HCT116 (cell line): ENCODE measurements around the gene DSTYK. TPM values are rescaled to one million over a fixed set of nuclear protein-coding genes. Genes with fewer than 3 reads are reported as not detected.

ENCODE experiments used
- ATAC-seq: fragments of 200-7000 bp; cut with Tn5 transposase; 2 replicates; pipeline ENCODE4 v1.9.1; 2020; ENCODE audit warnings: mild to moderate bottlenecking, moderate library complexity
- BruUV-seq: library from RNA; stranded (reverse); fragments of 400-500 nt; replicated peaks from 2 replicates; lab custom pipeline; 2021; lab: Mats Ljungman, UMichigan
- CTCF ChIA-PET: fragments of 300-600 bp; sonication (Branson Sonifier 250); formaldehyde crosslinking; loops from one replicate; lab custom pipeline; 2021; ENCODE audit warnings: antibody characterized with exemption; lab: Charles Lee
- POLR2A ChIA-PET: fragments of 300-600, 350-600 bp; sonication (Branson Sonifier 250); formaldehyde crosslinking; loops from one replicate; lab custom pipeline; 2021; ENCODE audit warnings: antibody characterized with exemption; lab: Charles Lee
- RAD21 ChIA-PET, 2 experiments: fragments of 300-600 bp; sonication (Branson Sonifier 250); formaldehyde crosslinking; loops; one replicate each; lab custom pipeline; 2023; ENCODE audit warnings: low total read pairs in 2 of 2; ENCODE audit not compliant: uncharacterized antibody in 2 of 2, unreplicated experiment in 2 of 2, low non-redundant PET in 1 of 2; lab: Charles Lee
- DNase-seq: peaks from one replicate; pipeline ENCODE4 v3.0.0-alpha.2; 2010; ENCODE audit warnings: low read depth, low spot score
- H2AFZ ChIP-seq: fragments of 200-600 bp; shearing (Covaris generic), sonication (generic); 2 replicates; pipeline ENCODE4 v1.6.1; 2017; ENCODE audit warnings: low read depth, mixed run types, mixed read lengths, antibody characterized with exemption, low read length; ENCODE audit not compliant: poor library complexity, severe bottlenecking
- H3K27ac ChIP-seq: 2 replicates; pipeline ENCODE4 v1.5.1; 2012; ENCODE audit warnings: low read depth, low read length
- H3K27me3 ChIP-seq: fragments of 200-600 bp; sonication (generic); 2 replicates; pipeline ENCODE4 v1.6.1; 2016; ENCODE audit warnings: mixed run types, low read length, mixed read lengths; ENCODE audit not compliant: insufficient read depth
- H3K36me3 ChIP-seq, 2 experiments: fragments of 200-500 bp in 1 of 2; fragments of 200-600 bp in 1 of 2; sonication (Bioruptor generic) in 1 of 2; sonication (generic) in 1 of 2; 2 replicates each; pipeline versions ENCODE4 v1.5.1 to v1.6.1; 2014 to 2016; ENCODE audit warnings: low read length in 2 of 2, inconsistent platforms in 1 of 2, mixed read lengths in 1 of 2, mixed run types in 1 of 2; ENCODE audit not compliant: insufficient read depth in 2 of 2, control insufficient read depth in 1 of 2
- H3K4me1 ChIP-seq, 2 experiments: fragments of 200-600 bp in 1 of 2; sonication (generic) in 1 of 2; 2 replicates each; pipeline versions ENCODE4 v1.5.1 to v1.6.1; 2012 to 2017; ENCODE audit warnings: low read length in 2 of 2, inconsistent platforms in 1 of 2, mild to moderate bottlenecking in 1 of 2, mixed read lengths in 1 of 2, mixed run types in 1 of 2, moderate library complexity in 1 of 2; ENCODE audit not compliant: insufficient read depth in 2 of 2, control insufficient read depth in 1 of 2
- H3K4me2 ChIP-seq: fragments of 200-600 bp; sonication (generic); 2 replicates; pipeline ENCODE4 v1.6.1; 2017; ENCODE audit warnings: mixed run types, low read length, mixed read lengths
- H3K4me3 ChIP-seq, 2 experiments: fragments of 200-600 bp in 1 of 2; sonication (generic) in 1 of 2; replicated peaks in 1 of 2; 2 replicates each; pipeline ENCODE4 v1.5.1; 2011 to 2016; ENCODE audit warnings: low read length in 2 of 2, control low read depth in 1 of 2, low read depth in 1 of 2, mild to moderate bottlenecking in 1 of 2, mixed read lengths in 1 of 2, mixed run types in 1 of 2
- H3K79me2 ChIP-seq: fragments of 200-600 bp; sonication (generic); 2 replicates; pipeline ENCODE4 v1.6.1; 2017; ENCODE audit warnings: mild to moderate bottlenecking, mixed run types, low read length, moderate library complexity, mixed read lengths; ENCODE audit not compliant: insufficient read depth
- H3K9ac ChIP-seq: fragments of 200-600 bp; sonication (generic); 2 replicates; pipeline ENCODE4 v1.6.1; 2016; ENCODE audit warnings: low read length, mixed read lengths
- H3K9me2 ChIP-seq: fragments of 200-600 bp; sonication (generic), shearing (Covaris generic); 2 replicates; pipeline ENCODE4 v1.6.1; 2017; ENCODE audit warnings: mixed run types, mild to moderate bottlenecking, moderate library complexity; ENCODE audit not compliant: insufficient read depth
- H3K9me3 ChIP-seq, 2 experiments: fragments of 200-500 bp in 1 of 2; fragments of 200-600 bp in 1 of 2; sonication (Bioruptor generic) in 1 of 2; sonication (generic) in 1 of 2; 2 replicates each; pipeline ENCODE4 v1.6.1; 2014 to 2017; ENCODE audit warnings: low read length in 2 of 2, mixed read lengths in 2 of 2, inconsistent platforms in 1 of 2, low read depth in 1 of 2, mild to moderate bottlenecking in 1 of 2, mixed run types in 1 of 2, moderate library complexity in 1 of 2; ENCODE audit not compliant: control insufficient read depth in 1 of 2, insufficient read depth in 1 of 2
- H4K20me1 ChIP-seq: fragments of 200-600 bp; sonication (generic), shearing (Covaris generic); 2 replicates; pipeline ENCODE4 v1.6.1; 2017; ENCODE audit warnings: mixed run types, mild to moderate bottlenecking, moderate library complexity; ENCODE audit not compliant: insufficient read depth
- ATF3 ChIP-seq: IDR thresholded peaks from 2 replicates; pipeline ENCODE4 v1.6.1; 2012
- CTCF ChIP-seq, 3 experiments: fragments of 200-600 bp in 1 of 3; sonication (generic) in 1 of 3; IDR thresholded peaks in 2 of 3; conservative IDR thresholded peaks in 1 of 3; 2 replicates each; pipeline ENCODE4 v1.5.1; 2012 to 2017; ENCODE audit warnings: low read depth in 2 of 3, low read length in 2 of 3, antibody characterized with exemption in 1 of 3, borderline replicate concordance in 1 of 3, control low read depth in 1 of 3, mild to moderate bottlenecking in 1 of 3, mixed read lengths in 1 of 3, mixed run types in 1 of 3, moderate library complexity in 1 of 3; ENCODE audit not compliant: insufficient read depth in 1 of 3
- EGR1 ChIP-seq: IDR thresholded peaks from 2 replicates; pipeline ENCODE4 v1.6.1; 2012; ENCODE audit warnings: low read depth
- ELF1 ChIP-seq: IDR thresholded peaks from 2 replicates; pipeline ENCODE4 v1.6.1; 2012; ENCODE audit warnings: low read depth, borderline replicate concordance
- MAX ChIP-seq: IDR thresholded peaks from 2 replicates; pipeline ENCODE4 v1.6.1; 2012
- POLR2AphosphoS5 ChIP-seq: IDR thresholded peaks from 2 replicates; pipeline ENCODE4 v1.6.1; 2011; ENCODE audit warnings: mild to moderate bottlenecking, low read depth, low read length, moderate library complexity
- SIN3A ChIP-seq: IDR thresholded peaks from 2 replicates; pipeline ENCODE4 v1.6.1; 2012; ENCODE audit warnings: low read depth
- ZBTB33 ChIP-seq: IDR thresholded peaks from 2 replicates; pipeline ENCODE4 v1.6.1; 2011; ENCODE audit warnings: mild to moderate bottlenecking, low read length, moderate library complexity; ENCODE audit not compliant: insufficient replicate concordance; ENCODE audit errors: extremely low read depth
- ZNF274 ChIP-seq: fragments of 200-500 bp; sonication (Bioruptor generic); IDR thresholded peaks from 2 replicates; pipeline ENCODE4 v1.6.1; 2014; ENCODE audit warnings: mild to moderate bottlenecking, low read depth, low read length, inconsistent platforms
- intact Hi-C: fragments of 100-400 bp; cut with micrococcal nuclease; formaldehyde crosslinking; loops from 2 replicates; pipeline ENCODE4 v1.10.0; 2022
- total RNA-seq: library from RNA; stranded (reverse); gene quantifications from one replicate; pipeline ENCODE4 v1.2.1, GENCODE V29; 2021; ENCODE audit not compliant: unreplicated experiment

DSTYK gene
- total RNA-seq, 1 experiment from 2014 or later = 6.6 TPM

GRCh38 chr1:205109269-205109668 is 102.2 kb downstream of the DSTYK start:
- Histone ChIP-seq H3K27ac (no peak overlapping the region), H2AFZ (no peak overlapping the region), H3K27me3 (no peaks in the 10 kb centered on the region), H3K4me3 (no peak overlapping the region), H3K4me1 (no peaks in the 10 kb centered on the region), H3K9me2 (no peaks in the 10 kb centered on the region), H3K79me2 (peaks cover 49% of the 10 kb centered on the region), H3K4me2 (no peak overlapping the region), H3K9ac (no peak overlapping the region), H4K20me1 (no peaks in the 10 kb centered on the region), H3K36me3 (peaks cover 19 to 28% of the 10 kb centered on the region in 2 experiments; a peak in 3 of 4 replicates)
- no TSS peak for BruUV-seq
- ATAC-seq = no peak
- ChIA-PET POLR2A (interaction anchor here (1.3 kb wide), 1 partner anchor 9 kb away, joined by 3 read pairs; no protein-coding TSS in a partner anchor), CTCF (interaction anchor here (1.1 to 1.4 kb wide), 2 partner anchors 13 to 14 kb away, joined by 3 to 4 read pairs; partner anchors contain the start of gene RBBP5), RAD21 (no interaction called here)
- intact Hi-C loops = no loop called here
- DNase-seq = no peak
- TF ChIP-seq CTCF (IDR thresholded peaks at IDR 0.05 in 2 of 3, conservative IDR thresholded peaks at IDR 0.05 in 1 of 3; ENCODE audit: borderline replicate concordance in 1 of 3, insufficient read depth in 1 of 3, low read depth in 2 of 3, low read length in 2 of 3) = no peak
- TF ChIP-seq EGR1 = no peak
- TF ChIP-seq SIN3A = no peak
- TF ChIP-seq ZBTB33 = no peak
- no peak for TF ChIP-seq POLR2AphosphoS5
- no peak for TF ChIP-seq ZNF274
- TF ChIP-seq ATF3 = no peak
- TF ChIP-seq ELF1 = no peak
- TF ChIP-seq MAX = no peak
- TF ChIP-seq, all 23 proteins: peak for 0
- H3K9me3 ChIP-seq = no peaks in the 10 kb centered on the region
